HepG2 (cell line): ENCODE data around the gene ESM1. TPM values are rescaled to one million over a fixed set of nuclear protein-coding genes. Genes with fewer than 3 reads are reported as not detected.

Experiments used
- ATAC-seq: fragments of 200-7000 bp; cut with Tn5 transposase; 3 replicates; pipeline ENCODE4 v1.9.1; 2020; ENCODE audit warnings: mild to moderate bottlenecking, moderate library complexity
- BruUV-seq: library from RNA; stranded (reverse); fragments of 400-500 nt; replicated peaks from 2 replicates; lab custom pipeline; 2021; lab: Mats Ljungman, UMichigan
- CTCF ChIA-PET: fragments of 300-600 bp; formaldehyde crosslinking; extraction: SDS; loops from one replicate; lab custom pipeline; 2021; ENCODE audit warnings: low total read pairs, inconsistent platforms, low intra/inter-chr PET ratio; lab: Yijun Ruan, JAX
- POLR2A ChIA-PET: fragments of 350-600 bp; sonication (Branson Sonifier 250); formaldehyde crosslinking; loops from one replicate; lab custom pipeline; 2020; ENCODE audit warnings: antibody characterized with exemption, inconsistent platforms; lab: Yijun Ruan, JAX
- DNase-seq: peaks from one replicate; pipeline ENCODE4 v3.0.0-alpha.2; 2015; ENCODE audit warnings: low spot score
- FAIRE-seq: peaks from 3 replicates; lab custom pipeline; 2011; peaks lifted over from hg19 to GRCh38; lab: Jason Lieb, UNC
- H2AFZ ChIP-seq: one replicate; pipeline ENCODE4 v1.6.1; 2011; ENCODE audit warnings: low read length, inconsistent platforms
- H3K27ac ChIP-seq: fragments of 300-600 bp; 3 replicates; pipeline ENCODE4 v1.8.0; 2011; ENCODE audit warnings: mixed run types, mild to moderate bottlenecking, mixed read lengths, low read length, inconsistent platforms; ENCODE audit not compliant: insufficient read depth; ENCODE audit errors: extremely low read length
- H3K27me3 ChIP-seq, 2 experiments: fragments of 200-600 bp in 1 of 2; 2 replicates in 1 of 2; 3 replicates in 1 of 2; pipeline versions ENCODE4 v1.6.0 to v1.8.0; 2011; ENCODE audit warnings: low read length in 2 of 2, mild to moderate bottlenecking in 2 of 2, moderate library complexity in 2 of 2, inconsistent platforms in 1 of 2; ENCODE audit not compliant: insufficient read depth in 2 of 2, control insufficient read depth in 1 of 2
- H3K36me3 ChIP-seq, 2 experiments: fragments of 200-600 bp in 1 of 2; replicated peaks in 1 of 2; 2 replicates in 1 of 2; 3 replicates in 1 of 2; pipeline versions ENCODE4 v1.5.1 to v1.8.0; 2011; ENCODE audit warnings: low read length in 2 of 2, inconsistent platforms in 1 of 2; ENCODE audit not compliant: insufficient read depth in 2 of 2, control insufficient read depth in 1 of 2
- H3K4me1 ChIP-seq: 2 replicates; pipeline ENCODE4 v1.5.1; 2012; ENCODE audit warnings: low read length, inconsistent platforms; ENCODE audit not compliant: insufficient read depth
- H3K4me2 ChIP-seq: 2 replicates; pipeline ENCODE4 v1.6.0; 2011; ENCODE audit warnings: low read depth, low read length, inconsistent platforms
- H3K4me3 ChIP-seq, 3 experiments: fragments of 200-600 bp in 1 of 3; sonication (generic), shearing (Covaris generic) in 1 of 3; replicated peaks in 1 of 3; 2 replicates each; pipeline ENCODE4 v1.5.1; 2011 to 2016; ENCODE audit warnings: low read length in 3 of 3, inconsistent platforms in 2 of 3, low read depth in 2 of 3, mild to moderate bottlenecking in 2 of 3, control low read depth in 1 of 3, mixed read lengths in 1 of 3; ENCODE audit not compliant: insufficient read depth in 1 of 3
- H3K79me2 ChIP-seq: one replicate; pipeline ENCODE4 v1.6.1; 2011; ENCODE audit warnings: low read length, inconsistent platforms; ENCODE audit not compliant: insufficient read depth
- H3K9ac ChIP-seq: 2 replicates; pipeline ENCODE4 v1.6.0; 2011; ENCODE audit warnings: mild to moderate bottlenecking, low read depth, low read length, inconsistent platforms; ENCODE audit not compliant: insufficient read depth
- H3K9me3 ChIP-seq: 2 replicates; pipeline ENCODE4 v1.5.1; 2012; ENCODE audit warnings: mild to moderate bottlenecking, low read length
- H4K20me1 ChIP-seq: 2 replicates; pipeline ENCODE4 v1.6.0; 2011; ENCODE audit warnings: inconsistent platforms, mild to moderate bottlenecking, low read length, moderate library complexity; ENCODE audit not compliant: insufficient read depth
- AGO1 ChIP-seq: fragments of 200-400 bp; formaldehyde crosslinking; IDR thresholded peaks from 2 replicates; pipeline ENCODE4 v1.6.1; 2017; ENCODE audit warnings: mild to moderate bottlenecking, low read depth, low read length, moderate library complexity; ENCODE audit not compliant: poor library complexity, severe bottlenecking
- AKAP8 ChIP-seq: sonication (generic); formaldehyde crosslinking; IDR thresholded peaks from 2 replicates; pipeline ENCODE4 v1.5.1; 2020; ENCODE audit warnings: mild to moderate bottlenecking, missing genetic modification reagents
- ATF2 ChIP-seq: sonication (generic); formaldehyde crosslinking; IDR thresholded peaks from 2 replicates; pipeline ENCODE4 v1.4.0; 2020; ENCODE audit warnings: missing genetic modification reagents
- DMAP1 ChIP-seq: IDR thresholded peaks from 2 replicates; pipeline ENCODE4 v1.6.1; 2016
- MED8 ChIP-seq: sonication (generic); formaldehyde crosslinking; IDR thresholded peaks from 2 replicates; pipeline ENCODE4 v1.8.1; 2023; ENCODE audit warnings: mild to moderate bottlenecking, missing genetic modification reagents; ENCODE audit not compliant: insufficient replicate concordance
- MEIS1 ChIP-seq: sonication (generic); formaldehyde crosslinking; IDR thresholded peaks from 2 replicates; pipeline ENCODE4 v1.9.0; 2021; ENCODE audit warnings: mild to moderate bottlenecking, missing genetic modification reagents, moderate library complexity, borderline replicate concordance
- NRL ChIP-seq: sonication (generic); formaldehyde crosslinking; IDR thresholded peaks from 2 replicates; pipeline ENCODE4 v1.5.0; 2020; ENCODE audit warnings: missing genetic modification reagents, mild to moderate bottlenecking, moderate library complexity, borderline replicate concordance
- PCBP2 ChIP-seq: fragments of 200-400 bp; formaldehyde crosslinking; optimal IDR thresholded peaks from 2 replicates; pipeline ENCODE3; 2018; ENCODE audit warnings: low read length, low read depth; ENCODE audit not compliant: poor library complexity, severe bottlenecking
- SMAD1 ChIP-seq: sonication (generic); formaldehyde crosslinking; IDR thresholded peaks from 2 replicates; pipeline ENCODE4 v1.4.0; 2020; ENCODE audit warnings: missing genetic modification reagents, low read depth, mild to moderate bottlenecking, borderline replicate concordance
- TARDBP ChIP-seq: sonication (generic); formaldehyde crosslinking; IDR thresholded peaks from 2 replicates; pipeline ENCODE4 v1.8.0; 2022; ENCODE audit warnings: mild to moderate bottlenecking, missing genetic modification reagents
- YEATS4 ChIP-seq: sonication (generic); formaldehyde crosslinking; IDR thresholded peaks from 2 replicates; pipeline ENCODE4 v1.4.0; 2020; ENCODE audit warnings: missing genetic modification reagents, borderline replicate concordance
- ZFYVE20 ChIP-seq: sonication (generic); formaldehyde crosslinking; IDR thresholded peaks from 2 replicates; pipeline ENCODE4 v1.8.0; 2023; ENCODE audit warnings: low read depth, mild to moderate bottlenecking, moderate library complexity, missing genetic modification reagents, borderline replicate concordance
- ZNF772 ChIP-seq: sonication (generic); formaldehyde crosslinking; IDR thresholded peaks from 2 replicates; pipeline ENCODE4 v1.5.0; 2020; ENCODE audit warnings: mild to moderate bottlenecking, missing genetic modification reagents
- ZSCAN22 ChIP-seq: sonication (generic); formaldehyde crosslinking; IDR thresholded peaks from 2 replicates; pipeline ENCODE4 v1.4.0; 2020; ENCODE audit warnings: mild to moderate bottlenecking, missing genetic modification reagents
- WGBS: methylation state at CpG from one replicate; pipeline ENCODE4 v1.1.6; 2017; ENCODE audit warnings: low lambda C conversion rate; 5-methylcytosine and 5-hydroxymethylcytosine counted together
- in situ Hi-C: cut with HindIII; loops from 2 replicates; pipeline ENCODE4 v1.10.0; 2017; ENCODE audit warnings: low pct_unique_long_range_greater_than_20kb; ENCODE audit not compliant: extremely low pct_ligation_motif_present
- intact Hi-C: fragments of 100-400 bp; cut with micrococcal nuclease; formaldehyde crosslinking; loops from one replicate; pipeline ENCODE4 v1.10.0; 2022; ENCODE audit not compliant: unreplicated experiment
- polyA plus RNA-seq, 8 experiments: library from polyadenylated mRNA; depleted of rRNA in 3 of 8; stranded (reverse) in 7 of 8; unstranded in 1 of 8; fragments of >200 nt; fragmentation: Illumina TruSeq in 4 of 8; extraction: Trizol in 4 of 8; gene quantifications; 2 replicates each; pipeline versions ENCODE4 v1.2.1 to v1.2.3, GENCODE V29; 2011 to 2016; ENCODE audit warnings: low read depth in 4 of 8, missing spikeins in 1 of 8, mixed read lengths in 1 of 8; ENCODE audit not compliant: insufficient read depth in 1 of 8
- total RNA-seq, 5 experiments: library from RNA; depleted of rRNA; stranded (reverse); fragments of >200 nt; fragmentation: Illumina TruSeq; extraction: Trizol; gene quantifications; 2 replicates each; pipeline ENCODE4 v1.2.3, GENCODE V29; 2016; ENCODE audit warnings: low read depth in 1 of 5
- TF ChIP-seq, protein P1 (sequence below): sonication (generic); formaldehyde crosslinking; conservative IDR thresholded peaks from 2 replicates; pipeline ENCODE4 v1.5.0; 2020; ENCODE audit warnings: missing genetic modification reagents
- TF ChIP-seq, protein P2 (sequence below): sonication (generic); formaldehyde crosslinking; IDR thresholded peaks from 2 replicates; pipeline ENCODE4 v1.4.0; 2020; ENCODE audit warnings: missing genetic modification reagents, mild to moderate bottlenecking, borderline replicate concordance
- TF ChIP-seq, protein P3 (sequence below): sonication (generic); formaldehyde crosslinking; IDR thresholded peaks from 2 replicates; pipeline ENCODE4 v1.5.0; 2020; ENCODE audit warnings: mild to moderate bottlenecking, missing genetic modification reagents

Gene ESM1
- total and polyA plus RNA-seq, 2 of the 13 experiments (the other 11 are each of a cell fraction or from before 2014, with no cell fraction given): not detected

- in situ Hi-C loops: no loop called here
- 1% methylated on average over 2 of the region's 2 CpGs for WGBS
- Histone ChIP-seq H3K9ac (no peak overlapping the region), H3K4me3 (no peak overlapping the region), H3K27ac (no peak overlapping the region), H3K79me2 (no peaks in the 10 kb centered on the region), H3K4me1 (no peaks in the 10 kb centered on the region), H3K27me3 (peaks cover 0 to 5% of the 10 kb centered on the region in 2 experiments; a peak in 1 of 5 replicates), H3K36me3 (no peaks in the 10 kb centered on the region), H3K4me2 (no peak overlapping the region), H2AFZ (no peak overlapping the region), H3K9me3 (no peaks in the 10 kb centered on the region), H4K20me1 (no peaks in the 10 kb centered on the region)
- ATAC-seq: no peak
- CTCF ChIA-PET: no interaction called here
- no TSS peak for BruUV-seq
- no peak for DNase-seq
- no peak for FAIRE-seq
- POLR2A ChIA-PET: no interaction called here
- intact Hi-C loops: no loop called here
- TF ChIP-seq ATF2 (CRISPR knock-in tag): no peak
- TF ChIP-seq AGO1: no peak
- no peak for TF ChIP-seq DMAP1 (CRISPR knock-in tag)
- TF ChIP-seq, protein P1, sequence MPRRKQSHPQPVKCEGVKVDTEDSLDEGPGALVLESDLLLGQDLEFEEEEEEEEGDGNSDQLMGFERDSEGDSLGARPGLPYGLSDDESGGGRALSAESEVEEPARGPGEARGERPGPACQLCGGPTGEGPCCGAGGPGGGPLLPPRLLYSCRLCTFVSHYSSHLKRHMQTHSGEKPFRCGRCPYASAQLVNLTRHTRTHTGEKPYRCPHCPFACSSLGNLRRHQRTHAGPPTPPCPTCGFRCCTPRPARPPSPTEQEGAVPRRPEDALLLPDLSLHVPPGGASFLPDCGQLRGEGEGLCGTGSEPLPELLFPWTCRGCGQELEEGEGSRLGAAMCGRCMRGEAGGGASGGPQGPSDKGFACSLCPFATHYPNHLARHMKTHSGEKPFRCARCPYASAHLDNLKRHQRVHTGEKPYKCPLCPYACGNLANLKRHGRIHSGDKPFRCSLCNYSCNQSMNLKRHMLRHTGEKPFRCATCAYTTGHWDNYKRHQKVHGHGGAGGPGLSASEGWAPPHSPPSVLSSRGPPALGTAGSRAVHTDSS (CRISPR knock-in tag): no peak
- no peak for TF ChIP-seq ZSCAN22
- TF ChIP-seq AKAP8 (CRISPR knock-in tag): no peak
- no peak for TF ChIP-seq SMAD1 (CRISPR knock-in tag)
- TF ChIP-seq, protein P2, sequence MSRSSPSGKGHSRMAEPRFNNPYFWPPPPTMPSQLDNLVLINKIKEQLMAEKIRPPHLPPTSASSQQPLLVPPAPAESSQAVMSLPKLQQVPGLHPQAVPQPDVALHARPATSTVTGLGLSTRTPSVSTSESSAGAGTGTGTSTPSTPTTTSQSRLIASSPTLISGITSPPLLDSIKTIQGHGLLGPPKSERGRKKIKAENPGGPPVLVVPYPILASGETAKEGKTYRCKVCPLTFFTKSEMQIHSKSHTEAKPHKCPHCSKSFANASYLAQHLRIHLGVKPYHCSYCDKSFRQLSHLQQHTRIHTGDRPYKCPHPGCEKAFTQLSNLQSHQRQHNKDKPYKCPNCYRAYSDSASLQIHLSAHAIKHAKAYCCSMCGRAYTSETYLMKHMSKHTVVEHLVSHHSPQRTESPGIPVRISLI: no peak
- TF ChIP-seq MED8: no peak
- TF ChIP-seq PCBP2: no peak
- TF ChIP-seq ZNF772 (CRISPR knock-in tag): no peak
- no peak for TF ChIP-seq NRL
- TF ChIP-seq TARDBP (CRISPR knock-in tag): no peak
- TF ChIP-seq, protein P3, sequence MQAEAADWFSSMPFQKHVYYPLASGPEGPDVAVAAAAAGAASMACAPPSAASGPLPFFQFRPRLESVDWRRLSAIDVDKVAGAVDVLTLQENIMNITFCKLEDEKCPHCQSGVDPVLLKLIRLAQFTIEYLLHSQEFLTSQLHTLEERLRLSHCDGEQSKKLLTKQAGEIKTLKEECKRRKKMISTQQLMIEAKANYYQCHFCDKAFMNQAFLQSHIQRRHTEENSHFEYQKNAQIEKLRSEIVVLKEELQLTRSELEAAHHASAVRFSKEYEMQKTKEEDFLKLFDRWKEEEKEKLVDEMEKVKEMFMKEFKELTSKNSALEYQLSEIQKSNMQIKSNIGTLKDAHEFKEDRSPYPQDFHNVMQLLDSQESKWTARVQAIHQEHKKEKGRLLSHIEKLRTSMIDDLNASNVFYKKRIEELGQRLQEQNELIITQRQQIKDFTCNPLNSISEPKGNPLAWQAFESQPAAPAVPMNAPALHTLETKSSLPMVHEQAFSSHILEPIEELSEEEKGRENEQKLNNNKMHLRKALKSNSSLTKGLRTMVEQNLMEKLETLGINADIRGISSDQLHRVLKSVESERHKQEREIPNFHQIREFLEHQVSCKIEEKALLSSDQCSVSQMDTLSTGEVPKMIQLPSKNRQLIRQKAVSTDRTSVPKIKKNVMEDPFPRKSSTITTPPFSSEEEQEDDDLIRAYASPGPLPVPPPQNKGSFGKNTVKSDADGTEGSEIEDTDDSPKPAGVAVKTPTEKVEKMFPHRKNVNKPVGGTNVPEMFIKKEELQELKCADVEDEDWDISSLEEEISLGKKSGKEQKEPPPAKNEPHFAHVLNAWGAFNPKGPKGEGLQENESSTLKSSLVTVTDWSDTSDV (CRISPR knock-in tag): no peak
- no peak for TF ChIP-seq MEIS1 (CRISPR knock-in tag)
- no peak for TF ChIP-seq ZFYVE20
- no peak for TF ChIP-seq YEATS4
Observed at GRCh38 chr5:54930736-54931135, 54.7 kb downstream of the ESM1 start.
